ENCODE measurements around the gene MCF2.

The MCF2 gene

GRCh38 chrX:139596068-139596467, 111.9 kb downstream of the MCF2 start:
- no peak for DNase-seq

GRCh38 chrX:139585613-139586012, 122.4 kb downstream of the MCF2 start:
- no peak for DNase-seq

GRCh38 chrX:139581068-139581467, 126.9 kb downstream of the MCF2 start:
- DNase-seq = no peak

GRCh38 chrX:139566981-139567380, 141.0 kb downstream of the MCF2 start:
- DNase-seq = no peak

GRCh38 chrX:139563251-139563650, 144.7 kb downstream of the MCF2 start:
- DNase-seq = no peak

- no peak for DNase-seq
Observed at GRCh38 chrX:139560221-139560620, 147.7 kb downstream of the MCF2 start.

- no peak for DNase-seq
Observed at GRCh38 chrX:139559383-139560042, 148.5 kb downstream of the MCF2 start.

- DNase-seq = no peak
Observed at GRCh38 chrX:139554991-139555675, 152.8 kb downstream of the MCF2 start.

- no peak for DNase-seq
Observed at GRCh38 chrX:139554376-139554775, 153.6 kb downstream of the MCF2 start.

- no peak for DNase-seq
Observed at GRCh38 chrX:139544591-139544990, 163.4 kb downstream of the MCF2 start.

GRCh38 chrX:139543920-139544319, 164.0 kb downstream of the MCF2 start:
- DNase-seq = no peak

GRCh38 chrX:139542652-139543051, 165.3 kb downstream of the MCF2 start:
- no peak for DNase-seq

- DNase-seq = no peak
Observed at GRCh38 chrX:139538907-139539790, 168.8 kb downstream of the MCF2 start.

- no peak for DNase-seq
Observed at GRCh38 chrX:139533444-139533843, 174.5 kb downstream of the MCF2 start.

- DNase-seq = no peak
Observed at GRCh38 chrX:139532834-139533233, 175.1 kb downstream of the MCF2 start.

Data from 8988T (cell line).